Fibroblast of skin of left quadriceps (primary cell): ENCODE results near the gene SENP8.
"Not testable (repeated sequence)": the region's sequence is repeated elsewhere in the genome, so short reads cannot be mapped to it uniquely, and the experiment has no call there.

Source experiments
- DNase-seq, 2 experiments: peaks; one replicate each; pipeline ENCODE4 v3.0.0-alpha.2; 2013; ENCODE audit warnings: low read depth in 2 of 2

SENP8 gene

GRCh38 chr15:72118017-72118978, at the start of gene SENP8, which contains the start of gene MYO9A:
Gene SENP8, plus strand, starts transcription at chr15:72118403. Its CDS starts 21,221 bp downstream, at chr15:72139624.
Gene MYO9A, minus strand, starts transcription at chr15:72118150. Its CDS starts 71,587 bp downstream, at chr15:72046563.
- peak; percentile 97 for DNase-seq

GRCh38 chr15:72068856-72069255, 49.3 kb upstream of the SENP8 start:
- no peak for DNase-seq

GRCh38 chr15:72070817-72071447, 47.3 kb upstream of the SENP8 start:
- no peak for DNase-seq

GRCh38 chr15:72071448-72071825, 46.8 kb upstream of the SENP8 start:
- DNase-seq = not testable (repeated sequence)

GRCh38 chr15:72074335-72075060, 43.7 kb upstream of the SENP8 start:
- DNase-seq = no peak

GRCh38 chr15:72077950-72078349, 40.3 kb upstream of the SENP8 start:
- no peak for DNase-seq

GRCh38 chr15:72078887-72079286, 39.3 kb upstream of the SENP8 start:
- no peak for DNase-seq

GRCh38 chr15:72082176-72082575, 36.0 kb upstream of the SENP8 start:
- DNase-seq = no peak

GRCh38 chr15:72086010-72086697, 32.0 kb upstream of the SENP8 start:
- no peak for DNase-seq

GRCh38 chr15:72086920-72087648, 31.1 kb upstream of the SENP8 start:
- no peak for DNase-seq

- no peak for DNase-seq
These were observed 26.2 kb upstream of the SENP8 start for GRCh38 chr15:72092006-72092405.

GRCh38 chr15:72092691-72093090, 25.5 kb upstream of the SENP8 start:
- no peak for DNase-seq

GRCh38 chr15:72096796-72097195, 21.4 kb upstream of the SENP8 start:
- no peak for DNase-seq

GRCh38 chr15:72098040-72098439, 20.2 kb upstream of the SENP8 start:
- DNase-seq = no peak

- no peak for DNase-seq
These were observed 19.0 kb upstream of the SENP8 start for GRCh38 chr15:72099155-72099554.

- not testable (repeated sequence) for DNase-seq
These were observed 17.7 kb upstream of the SENP8 start for GRCh38 chr15:72100551-72100950.

- DNase-seq = no peak
These were observed 13.1 kb upstream of the SENP8 start for GRCh38 chr15:72105111-72105510.

GRCh38 chr15:72106068-72106467, 12.1 kb upstream of the SENP8 start:
- DNase-seq = no peak

- DNase-seq = no peak
These were observed 7.8 kb upstream of the SENP8 start for GRCh38 chr15:72110355-72110754.

GRCh38 chr15:72112116-72112515, 6.1 kb upstream of the SENP8 start:
- DNase-seq = no peak

GRCh38 chr15:72112805-72113204, 5.4 kb upstream of the SENP8 start:
- DNase-seq = no peak
